MV-4-11 (cell line): ENCODE data around the gene OGFR.
A peak's percentile ranks its signal among the peaks of the same experiment; 100 is the strongest.

Source experiments
- DNase-seq: peaks from one replicate; lab custom pipeline; 2025; lab: John Stamatoyannopoulos, UW

OGFR gene

GRCh38 chr20:62860924-62861691 lies 56.5 kb downstream of the OGFR start:
- DNase-seq: no peak

GRCh38 chr20:62861726-62862336 lies 57.2 kb downstream of the OGFR start, which contains the start of gene TCFL5:
TSS of gene TCFL5 (minus strand) at chr20:62861822. CDS start at chr20:62861670, 152 bp downstream.
- DNase-seq: peak; percentile 68
